ENCODE measurements around the gene SBK3.

DNA sequence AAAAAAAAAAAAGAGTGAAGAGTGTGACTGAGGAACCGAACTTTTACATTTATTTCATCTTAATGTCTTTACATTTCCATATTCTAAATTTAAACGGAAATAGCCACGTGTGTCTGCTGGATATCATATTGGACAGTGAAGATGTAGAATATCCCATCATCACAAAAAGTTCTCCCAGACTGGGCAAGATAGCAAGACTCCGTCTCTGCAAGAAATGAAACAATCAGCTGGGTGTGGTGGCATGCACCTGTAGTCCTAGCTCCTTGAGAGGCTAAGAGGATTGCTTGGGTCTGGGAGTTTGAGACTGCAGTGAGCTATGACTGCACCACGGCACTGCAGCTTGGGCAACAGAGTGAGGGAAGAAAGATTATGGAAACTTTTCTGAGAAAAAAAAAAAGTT lies 31.4 kb upstream of the SBK3 start:
- TF ChIP-seq POLR2A (IDR thresholded peaks at IDR 0.05; ENCODE audit: low read depth, low read length) (no peak), POLR2AphosphoS5 (IDR thresholded peaks at IDR 0.05; ENCODE audit: low read depth, low read length) (no peak), TAF1 (IDR thresholded peaks at IDR 0.05; ENCODE audit: low read depth, low read length) (no peak)

All from GM12891 (cell line).